ENCODE results near the gene TMEM225B. TPM values are rescaled to one million over a fixed set of nuclear protein-coding genes. Genes with fewer than 3 reads are reported as not detected.

The TMEM225B gene
- polyA plus RNA-seq, 1 donor from 2014 or later = 2.9 TPM

DNA sequence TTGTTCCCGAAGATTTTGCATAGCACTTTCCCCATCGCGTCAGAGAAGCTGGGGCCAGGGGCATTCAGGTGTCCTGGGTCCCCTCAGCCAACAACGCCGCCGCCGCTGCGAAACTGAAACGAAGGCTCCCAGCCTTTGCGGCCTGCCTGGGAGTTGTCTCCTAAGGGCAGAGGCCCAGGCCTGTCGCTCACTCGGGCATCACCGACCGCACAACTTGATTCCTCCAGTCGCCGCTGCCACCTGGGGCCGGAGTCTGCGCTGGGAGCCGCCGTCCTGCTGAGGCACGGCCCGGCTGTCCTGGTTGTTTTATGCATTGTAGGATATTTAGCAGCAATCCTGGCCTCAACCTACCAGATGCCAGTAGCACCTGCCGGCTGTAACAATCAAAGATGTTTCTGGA is 40.7 kb downstream of the TMEM225B start:
- Histone ChIP-seq H3K27ac (ENCODE audit: low read length) (no peak overlapping the region), H3K4me3 (ENCODE audit: low read length) (no peak overlapping the region), H2AFZ (ENCODE audit: low read depth, low read length) (no peak overlapping the region), H3K9me2 (ENCODE audit: insufficient read depth, low read length) (no peaks in the 10 kb centered on the region), H3F3A (ENCODE audit: insufficient read depth, low read length, poor library complexity, severe bottlenecking) (no peaks in the 10 kb centered on the region), H3K36me3 (ENCODE audit: insufficient read depth, low read length) (no peaks in the 10 kb centered on the region), H3K4me2 (ENCODE audit: low read length) (no peak overlapping the region), H3K79me2 (replicated peaks; ENCODE audit: insufficient read depth, low read length) (no peaks in the 10 kb centered on the region), H3K9ac (ENCODE audit: low read length) (no peak overlapping the region), H3K9me3 (ENCODE audit: low read length) (no peaks in the 10 kb centered on the region), H4K20me1 (ENCODE audit: insufficient read depth) (no peaks in the 10 kb centered on the region), H3K27me3 (ENCODE audit: insufficient read depth, low read depth, low read length) (no peaks in the 10 kb centered on the region)
- no peak for TF ChIP-seq RAD21 (conservative IDR thresholded peaks at IDR 0.05)
- TF ChIP-seq REST (IDR thresholded peaks at IDR 0.05; ENCODE audit: borderline replicate concordance) = no peak
- no peak for TF ChIP-seq POLR2AphosphoS5 (IDR thresholded peaks at IDR 0.05)
- no peak for TF ChIP-seq EP300 (conservative IDR thresholded peaks at IDR 0.05; ENCODE audit: poor library complexity, severe bottlenecking)
- no peak for TF ChIP-seq SMC3 (conservative IDR thresholded peaks at IDR 0.05; ENCODE audit: poor library complexity)
- no peak for TF ChIP-seq MXI1 (conservative IDR thresholded peaks at IDR 0.05; ENCODE audit: poor library complexity, severe bottlenecking)
- TF ChIP-seq EZH2 (IDR thresholded peaks at IDR 0.05; ENCODE audit: borderline replicate concordance, insufficient read depth, low read length, poor library complexity, severe bottlenecking) = no peak
- TF ChIP-seq, protein P1, sequence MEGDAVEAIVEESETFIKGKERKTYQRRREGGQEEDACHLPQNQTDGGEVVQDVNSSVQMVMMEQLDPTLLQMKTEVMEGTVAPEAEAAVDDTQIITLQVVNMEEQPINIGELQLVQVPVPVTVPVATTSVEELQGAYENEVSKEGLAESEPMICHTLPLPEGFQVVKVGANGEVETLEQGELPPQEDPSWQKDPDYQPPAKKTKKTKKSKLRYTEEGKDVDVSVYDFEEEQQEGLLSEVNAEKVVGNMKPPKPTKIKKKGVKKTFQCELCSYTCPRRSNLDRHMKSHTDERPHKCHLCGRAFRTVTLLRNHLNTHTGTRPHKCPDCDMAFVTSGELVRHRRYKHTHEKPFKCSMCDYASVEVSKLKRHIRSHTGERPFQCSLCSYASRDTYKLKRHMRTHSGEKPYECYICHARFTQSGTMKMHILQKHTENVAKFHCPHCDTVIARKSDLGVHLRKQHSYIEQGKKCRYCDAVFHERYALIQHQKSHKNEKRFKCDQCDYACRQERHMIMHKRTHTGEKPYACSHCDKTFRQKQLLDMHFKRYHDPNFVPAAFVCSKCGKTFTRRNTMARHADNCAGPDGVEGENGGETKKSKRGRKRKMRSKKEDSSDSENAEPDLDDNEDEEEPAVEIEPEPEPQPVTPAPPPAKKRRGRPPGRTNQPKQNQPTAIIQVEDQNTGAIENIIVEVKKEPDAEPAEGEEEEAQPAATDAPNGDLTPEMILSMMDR (IDR thresholded peaks at IDR 0.05; ENCODE audit: poor library complexity, severe bottlenecking) = no peak
- TF ChIP-seq TAF1 (IDR thresholded peaks at IDR 0.05; ENCODE audit: low read depth) = no peak

- no peaks in the 10 kb centered on the region for H3K27me3 ChIP-seq (ENCODE audit: insufficient read depth, low read depth, low read length)
- H3K36me3 ChIP-seq (ENCODE audit: insufficient read depth, low read length) = no peaks in the 10 kb centered on the region
- no peak overlapping the region for H3K27ac ChIP-seq (ENCODE audit: low read length)
- H3F3A ChIP-seq (ENCODE audit: insufficient read depth, low read length, poor library complexity, severe bottlenecking) = no peaks in the 10 kb centered on the region
- no peak for TF ChIP-seq MXI1 (conservative IDR thresholded peaks at IDR 0.05; ENCODE audit: poor library complexity, severe bottlenecking)
- no peaks in the 10 kb centered on the region for H3K9me2 ChIP-seq (ENCODE audit: insufficient read depth, low read length)
- no peak overlapping the region for H3K9ac ChIP-seq (ENCODE audit: low read length)
- no peak overlapping the region for H3K4me3 ChIP-seq (ENCODE audit: low read length)
- no peaks in the 10 kb centered on the region for H4K20me1 ChIP-seq (ENCODE audit: insufficient read depth)
- no peak overlapping the region for H3K4me2 ChIP-seq (ENCODE audit: low read length)
- no peaks in the 10 kb centered on the region for H3K79me2 ChIP-seq (replicated peaks; ENCODE audit: insufficient read depth, low read length)
- H2AFZ ChIP-seq (ENCODE audit: low read depth, low read length) = no peak overlapping the region
- no peaks in the 10 kb centered on the region for H3K9me3 ChIP-seq (ENCODE audit: low read length)
Observed at GRCh38 chr7:99639267-99639666, 41.2 kb downstream of the TMEM225B start.

- no peaks in the 10 kb centered on the region for H3K36me3 ChIP-seq (ENCODE audit: insufficient read depth, low read length)
Observed at GRCh38 chr7:99642027-99642426, 44.0 kb downstream of the TMEM225B start.

More at GRCh38 chr7:99642027-99642426, 44.0 kb downstream of the TMEM225B start:
- no peaks in the 10 kb centered on the region for H4K20me1 ChIP-seq (ENCODE audit: insufficient read depth)
- no peak overlapping the region for H3K9ac ChIP-seq (ENCODE audit: low read length)
- no peaks in the 10 kb centered on the region for H3K27me3 ChIP-seq (ENCODE audit: insufficient read depth, low read depth, low read length)
- H3K9me3 ChIP-seq (ENCODE audit: low read length) = no peaks in the 10 kb centered on the region
- no peak overlapping the region for H3K4me2 ChIP-seq (ENCODE audit: low read length)
- no peak overlapping the region for H3K4me3 ChIP-seq (ENCODE audit: low read length)
- H3K9me2 ChIP-seq (ENCODE audit: insufficient read depth, low read length) = no peaks in the 10 kb centered on the region
- H2AFZ ChIP-seq (ENCODE audit: low read depth, low read length) = no peak overlapping the region
- no peaks in the 10 kb centered on the region for H3F3A ChIP-seq (ENCODE audit: insufficient read depth, low read length, poor library complexity, severe bottlenecking)
- no peaks in the 10 kb centered on the region for H3K79me2 ChIP-seq (replicated peaks; ENCODE audit: insufficient read depth, low read length)
- no peak overlapping the region for H3K27ac ChIP-seq (ENCODE audit: low read length)
- no peak for TF ChIP-seq MXI1 (conservative IDR thresholded peaks at IDR 0.05; ENCODE audit: poor library complexity, severe bottlenecking)
- no peak for TF ChIP-seq TAF1 (IDR thresholded peaks at IDR 0.05; ENCODE audit: low read depth)
- TF ChIP-seq RAD21 (conservative IDR thresholded peaks at IDR 0.05) = no peak
- TF ChIP-seq REST (IDR thresholded peaks at IDR 0.05; ENCODE audit: borderline replicate concordance) = no peak
- TF ChIP-seq POLR2AphosphoS5 (IDR thresholded peaks at IDR 0.05) = no peak
- TF ChIP-seq EZH2 (IDR thresholded peaks at IDR 0.05; ENCODE audit: borderline replicate concordance, insufficient read depth, low read length, poor library complexity, severe bottlenecking) = no peak
- TF ChIP-seq SMC3 (conservative IDR thresholded peaks at IDR 0.05; ENCODE audit: poor library complexity) = no peak
- TF ChIP-seq, protein P1 (IDR thresholded peaks at IDR 0.05; ENCODE audit: poor library complexity, severe bottlenecking) = no peak
- TF ChIP-seq EP300 (conservative IDR thresholded peaks at IDR 0.05; ENCODE audit: poor library complexity, severe bottlenecking) = no peak
